HEK293 (cell line): ENCODE data around the gene PTPRN2.

Experiments
- CTCF ChIA-PET: fragments of 350-600 bp; formaldehyde crosslinking; extraction: SDS; loops from one replicate; lab custom pipeline; 2021; ENCODE audit warnings: antibody characterized with exemption; lab: Yijun Ruan, JAX
- POLR2A ChIA-PET: fragments of 300-600 bp; formaldehyde crosslinking; extraction: SDS; loops from one replicate; lab custom pipeline; 2020; ENCODE audit warnings: antibody characterized with exemption, inconsistent platforms; lab: Yijun Ruan, JAX
- H3K27ac ChIP-seq: fragments of 200-500 bp; sonication (Bioruptor generic); 2 replicates; pipeline ENCODE4 v1.5.1; 2014; ENCODE audit warnings: low read depth, low read length, control low read depth, inconsistent platforms; ENCODE audit errors: extremely low read depth
- H3K36me3 ChIP-seq, 2 experiments: fragments of 200-500 bp in 1 of 2; sonication (Bioruptor generic) in 1 of 2; 1 replicate in 1 of 2; 2 replicates in 1 of 2; pipeline ENCODE4 v1.5.1; 2014 to 2017; ENCODE audit warnings: inconsistent platforms in 2 of 2, low read length in 2 of 2; ENCODE audit not compliant: control insufficient read depth in 2 of 2, insufficient read depth in 1 of 2
- H3K4me1 ChIP-seq: fragments of 200-500 bp; sonication (Bioruptor generic); 2 replicates; pipeline ENCODE4 v1.5.1; 2014; ENCODE audit warnings: mild to moderate bottlenecking, low read length, inconsistent platforms; ENCODE audit not compliant: control insufficient read depth, insufficient read depth
- H3K4me3 ChIP-seq: 2 replicates; pipeline ENCODE4 v1.5.1; 2011; ENCODE audit warnings: low read depth, mild to moderate bottlenecking, control low read depth, low read length, moderate library complexity
- H3K9me3 ChIP-seq: fragments of 200-500 bp; sonication (Bioruptor generic); 2 replicates; pipeline ENCODE4 v1.5.1; 2014; ENCODE audit warnings: low read depth, low read length, inconsistent platforms; ENCODE audit not compliant: control insufficient read depth, insufficient read depth
- PRDM6 ChIP-seq: fragments of 450-650 bp; formaldehyde crosslinking; IDR thresholded peaks from 2 replicates; pipeline ENCODE4 v1.5.1; 2017; ENCODE audit warnings: missing biosample characterization, missing genetic modification characterization
- TSHZ1 ChIP-seq: fragments of 450-650 bp; formaldehyde crosslinking; IDR thresholded peaks from 2 replicates; pipeline ENCODE4 v1.5.1; 2016; ENCODE audit warnings: missing biosample characterization, missing genetic modification characterization, borderline replicate concordance
- ZEB2 ChIP-seq: fragments of 450-650 bp; formaldehyde crosslinking; IDR thresholded peaks from 2 replicates; pipeline ENCODE4 v1.5.1; 2016; ENCODE audit warnings: missing biosample characterization, missing genetic modification characterization
- ZNF112 ChIP-seq: fragments of 450-650 bp; formaldehyde crosslinking; IDR thresholded peaks from 2 replicates; pipeline ENCODE4 v1.5.0; 2017; ENCODE audit warnings: missing biosample characterization, missing genetic modification characterization
- ZNF121 ChIP-seq: fragments of 450-650 bp; formaldehyde crosslinking; IDR thresholded peaks from 2 replicates; pipeline ENCODE4 v1.5.1; 2016; ENCODE audit warnings: missing biosample characterization, missing genetic modification characterization
- ZNF157 ChIP-seq: fragments of 450-650 bp; formaldehyde crosslinking; IDR thresholded peaks from 2 replicates; pipeline ENCODE4 v1.5.1; 2016; ENCODE audit warnings: missing biosample characterization, missing genetic modification characterization
- ZNF202 ChIP-seq: fragments of 450-650 bp; formaldehyde crosslinking; IDR thresholded peaks from 2 replicates; pipeline ENCODE4 v1.5.1; 2016; ENCODE audit warnings: missing biosample characterization, missing genetic modification characterization, borderline replicate concordance
- ZNF223 ChIP-seq: fragments of 450-650 bp; formaldehyde crosslinking; IDR thresholded peaks from 2 replicates; pipeline ENCODE4 v1.5.1; 2016; ENCODE audit warnings: missing biosample characterization, missing genetic modification characterization
- ZNF239 ChIP-seq: fragments of 450-650 bp; formaldehyde crosslinking; IDR thresholded peaks from 2 replicates; pipeline ENCODE4 v1.5.1; 2016; ENCODE audit warnings: missing biosample characterization, missing genetic modification characterization
- ZNF354C ChIP-seq: fragments of 450-650 bp; formaldehyde crosslinking; IDR thresholded peaks from 2 replicates; pipeline ENCODE4 v1.5.1; 2016; ENCODE audit warnings: missing biosample characterization, missing genetic modification characterization, low read depth, borderline replicate concordance
- ZNF404 ChIP-seq: fragments of 450-650 bp; formaldehyde crosslinking; IDR thresholded peaks from 2 replicates; pipeline ENCODE4 v1.5.1; 2017; ENCODE audit warnings: missing biosample characterization, missing genetic modification characterization
- ZNF423 ChIP-seq: fragments of 450-650 bp; formaldehyde crosslinking; IDR thresholded peaks from 2 replicates; pipeline ENCODE4 v1.5.1; 2016; ENCODE audit warnings: missing biosample characterization, missing genetic modification characterization
- ZNF501 ChIP-seq: fragments of 450-650 bp; formaldehyde crosslinking; IDR thresholded peaks from 2 replicates; pipeline ENCODE4 v1.5.1; 2016; ENCODE audit warnings: missing biosample characterization, missing genetic modification characterization
- ZNF513 ChIP-seq: fragments of 450-650 bp; IDR thresholded peaks from 2 replicates; pipeline ENCODE4 v1.5.1; 2018; ENCODE audit warnings: missing biosample characterization, missing genetic modification characterization
- ZNF521 ChIP-seq: fragments of 450-650 bp; formaldehyde crosslinking; IDR thresholded peaks from 2 replicates; pipeline ENCODE4 v1.5.1; 2017; ENCODE audit warnings: missing biosample characterization, mild to moderate bottlenecking, missing genetic modification characterization
- ZNF664 ChIP-seq: fragments of 450-650 bp; formaldehyde crosslinking; IDR thresholded peaks from 2 replicates; pipeline ENCODE4 v1.5.1; 2016; ENCODE audit warnings: missing biosample characterization, missing genetic modification characterization
- ZNF701 ChIP-seq: fragments of 450-650 bp; formaldehyde crosslinking; IDR thresholded peaks from 2 replicates; pipeline ENCODE4 v1.5.1; 2016; ENCODE audit warnings: missing biosample characterization, missing genetic modification characterization
- ZNF707 ChIP-seq: fragments of 450-650 bp; formaldehyde crosslinking; IDR thresholded peaks from 2 replicates; pipeline ENCODE4 v1.5.1; 2016; ENCODE audit warnings: missing biosample characterization, missing genetic modification characterization
- ZNF76 ChIP-seq: fragments of 450-650 bp; formaldehyde crosslinking; IDR thresholded peaks from 2 replicates; pipeline ENCODE4; 2016; ENCODE audit warnings: low read depth, missing biosample characterization, missing genetic modification characterization, borderline replicate concordance
- ZSCAN16 ChIP-seq: fragments of 450-650 bp; formaldehyde crosslinking; IDR thresholded peaks from 2 replicates; pipeline ENCODE4 v1.5.1; 2016; ENCODE audit warnings: missing biosample characterization, missing genetic modification characterization
- TF ChIP-seq, protein P1 (sequence below): fragments of 450-650 bp; formaldehyde crosslinking; IDR thresholded peaks from 2 replicates; pipeline ENCODE4 v1.5.1; 2016; ENCODE audit warnings: missing biosample characterization, missing genetic modification characterization, borderline replicate concordance
- TF ChIP-seq, protein P2 (sequence below): fragments of 450-650 bp; formaldehyde crosslinking; IDR thresholded peaks from 2 replicates; pipeline ENCODE4 v1.5.1; 2016; ENCODE audit warnings: missing biosample characterization, missing genetic modification characterization

The PTPRN2 gene

GRCh38 chr7:158245724-158246041 is 341.9 kb downstream of the PTPRN2 start (continued):
- TF ChIP-seq, protein P1, sequence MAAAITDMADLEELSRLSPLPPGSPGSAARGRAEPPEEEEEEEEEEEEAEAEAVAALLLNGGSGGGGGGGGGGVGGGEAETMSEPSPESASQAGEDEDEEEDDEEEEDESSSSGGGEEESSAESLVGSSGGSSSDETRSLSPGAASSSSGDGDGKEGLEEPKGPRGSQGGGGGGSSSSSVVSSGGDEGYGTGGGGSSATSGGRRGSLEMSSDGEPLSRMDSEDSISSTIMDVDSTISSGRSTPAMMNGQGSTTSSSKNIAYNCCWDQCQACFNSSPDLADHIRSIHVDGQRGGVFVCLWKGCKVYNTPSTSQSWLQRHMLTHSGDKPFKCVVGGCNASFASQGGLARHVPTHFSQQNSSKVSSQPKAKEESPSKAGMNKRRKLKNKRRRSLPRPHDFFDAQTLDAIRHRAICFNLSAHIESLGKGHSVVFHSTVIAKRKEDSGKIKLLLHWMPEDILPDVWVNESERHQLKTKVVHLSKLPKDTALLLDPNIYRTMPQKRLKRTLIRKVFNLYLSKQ (tag by site-specific recombination), result no peak
- no peak for TF ChIP-seq ZNF202 (tag by site-specific recombination)
- TF ChIP-seq, all 188 proteins: peak for 0

GRCh38 chr7:158244873-158245723 is 342.5 kb downstream of the PTPRN2 start:
- POLR2A ChIA-PET, result no interaction called here
- Histone ChIP-seq H3K4me1 (no peaks in the 10 kb centered on the region), H3K27ac (no peak overlapping the region), H3K9me3 (no peaks in the 10 kb centered on the region), H3K4me3 (no peak overlapping the region), H3K36me3 (no peaks in the 10 kb centered on the region)
- CTCF ChIA-PET, result no interaction called here
- TF ChIP-seq PRDM6 (tag by site-specific recombination), result no peak
- no peak for TF ChIP-seq ZNF701 (tag by site-specific recombination)
- no peak for TF ChIP-seq TSHZ1 (tag by site-specific recombination)
- no peak for TF ChIP-seq ZNF112 (tag by site-specific recombination)
- no peak for TF ChIP-seq ZNF501 (tag by site-specific recombination)
- no peak for TF ChIP-seq ZNF664
- no peak for TF ChIP-seq ZNF521 (tag by site-specific recombination)
- TF ChIP-seq ZNF513, result no peak
- TF ChIP-seq ZNF121 (tag by site-specific recombination), result no peak
- TF ChIP-seq ZEB2 (tag by site-specific recombination), result no peak
- no peak for TF ChIP-seq ZNF239 (tag by site-specific recombination)

GRCh38 chr7:158244430-158244829 is 343.2 kb downstream of the PTPRN2 start:
- H3K9me3 ChIP-seq, result no peaks in the 10 kb centered on the region
- CTCF ChIA-PET, result no interaction called here
- TF ChIP-seq ZSCAN16 (tag by site-specific recombination), result no peak
- no peak for TF ChIP-seq ZNF404 (tag by site-specific recombination)
- no peak for TF ChIP-seq ZNF223 (tag by site-specific recombination)
- TF ChIP-seq ZNF354C (tag by site-specific recombination), result no peak
- no peak for TF ChIP-seq ZNF157 (tag by site-specific recombination)
- TF ChIP-seq ZNF423, result no peak
- TF ChIP-seq, protein P2, sequence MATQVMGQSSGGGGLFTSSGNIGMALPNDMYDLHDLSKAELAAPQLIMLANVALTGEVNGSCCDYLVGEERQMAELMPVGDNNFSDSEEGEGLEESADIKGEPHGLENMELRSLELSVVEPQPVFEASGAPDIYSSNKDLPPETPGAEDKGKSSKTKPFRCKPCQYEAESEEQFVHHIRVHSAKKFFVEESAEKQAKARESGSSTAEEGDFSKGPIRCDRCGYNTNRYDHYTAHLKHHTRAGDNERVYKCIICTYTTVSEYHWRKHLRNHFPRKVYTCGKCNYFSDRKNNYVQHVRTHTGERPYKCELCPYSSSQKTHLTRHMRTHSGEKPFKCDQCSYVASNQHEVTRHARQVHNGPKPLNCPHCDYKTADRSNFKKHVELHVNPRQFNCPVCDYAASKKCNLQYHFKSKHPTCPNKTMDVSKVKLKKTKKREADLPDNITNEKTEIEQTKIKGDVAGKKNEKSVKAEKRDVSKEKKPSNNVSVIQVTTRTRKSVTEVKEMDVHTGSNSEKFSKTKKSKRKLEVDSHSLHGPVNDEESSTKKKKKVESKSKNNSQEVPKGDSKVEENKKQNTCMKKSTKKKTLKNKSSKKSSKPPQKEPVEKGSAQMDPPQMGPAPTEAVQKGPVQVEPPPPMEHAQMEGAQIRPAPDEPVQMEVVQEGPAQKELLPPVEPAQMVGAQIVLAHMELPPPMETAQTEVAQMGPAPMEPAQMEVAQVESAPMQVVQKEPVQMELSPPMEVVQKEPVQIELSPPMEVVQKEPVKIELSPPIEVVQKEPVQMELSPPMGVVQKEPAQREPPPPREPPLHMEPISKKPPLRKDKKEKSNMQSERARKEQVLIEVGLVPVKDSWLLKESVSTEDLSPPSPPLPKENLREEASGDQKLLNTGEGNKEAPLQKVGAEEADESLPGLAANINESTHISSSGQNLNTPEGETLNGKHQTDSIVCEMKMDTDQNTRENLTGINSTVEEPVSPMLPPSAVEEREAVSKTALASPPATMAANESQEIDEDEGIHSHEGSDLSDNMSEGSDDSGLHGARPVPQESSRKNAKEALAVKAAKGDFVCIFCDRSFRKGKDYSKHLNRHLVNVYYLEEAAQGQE (tag by site-specific recombination), result no peak
- no peak for TF ChIP-seq ZNF707 (tag by site-specific recombination)
- TF ChIP-seq ZNF664, result no peak
- no peak for TF ChIP-seq ZNF76 (tag by site-specific recombination)

More at GRCh38 chr7:158244430-158244829, 343.2 kb downstream of the PTPRN2 start:
- Histone ChIP-seq H3K27ac (no peak overlapping the region), H3K36me3 (no peaks in the 10 kb centered on the region), H3K4me1 (no peaks in the 10 kb centered on the region), H3K4me3 (no peak overlapping the region)
- POLR2A ChIA-PET, result no interaction called here
